Uterus (tissue), 4 donors: Measurements from ENCODE around the gene MVP. TPM values are rescaled to one million over a fixed set of nuclear protein-coding genes. Genes with fewer than 3 reads are reported as not detected.

ENCODE experiments used
- DNase-seq, 2 donors: peaks; one replicate each; pipeline ENCODE4 v3.0.0-alpha.2; 2019 to 2020
- H3K27ac ChIP-seq, 2 donors: fragments of 200-600 bp; sonication (generic); 1 replicate in 1 of 2; 2 replicates in 1 of 2; pipeline ENCODE4 v1.5.1; 2016 to 2018
- H3K27me3 ChIP-seq, 2 donors: fragments of 200-600 bp; sonication (generic); one replicate each; pipeline ENCODE4 v1.5.1; 2018 to 2019; ENCODE audit warnings: control low read depth in 1 of 2
- H3K36me3 ChIP-seq, 2 donors: fragments of 200-600 bp; sonication (generic); one replicate each; pipeline ENCODE4 v1.5.1; 2019; ENCODE audit warnings: control low read depth in 1 of 2
- H3K4me1 ChIP-seq, 2 donors: fragments of 200-600 bp; sonication (generic); one replicate each; pipeline ENCODE4 v1.5.1; 2018 to 2019; ENCODE audit warnings: control low read depth in 1 of 2
- H3K4me3 ChIP-seq, 2 donors: fragments of 200-600 bp; sonication (generic); 1 replicate in 1 of 2; 2 replicates in 1 of 2; pipeline ENCODE4 v1.5.1; 2018 to 2019; ENCODE audit warnings: mild to moderate bottlenecking in 1 of 2
- H3K9me3 ChIP-seq, 2 donors: fragments of 200-600 bp; sonication (generic); one replicate each; pipeline ENCODE4 v1.5.1; 2019; ENCODE audit warnings: control low read depth in 1 of 2
- CTCF ChIP-seq, 4 experiments: fragments of 200-600 bp in 2 of 4; fragments of 450-650 bp in 2 of 4; sonication (generic) in 2 of 4; IDR thresholded peaks; one replicate each; pipeline ENCODE4 v1.5.1; 2016 to 2019; ENCODE audit warnings: antibody characterized with exemption in 4 of 4, mild to moderate bottlenecking in 2 of 4, moderate library complexity in 1 of 4
- POLR2A ChIP-seq, 2 donors: fragments of 450-650 bp; IDR thresholded peaks; one replicate each; pipeline ENCODE4 v1.6.1; 2016; ENCODE audit warnings: antibody characterized with exemption in 2 of 2, mild to moderate bottlenecking in 1 of 2, moderate library complexity in 1 of 2
- intact Hi-C: fragments of 100-400 bp; cut with DNase I; formaldehyde crosslinking; loops from one replicate; pipeline ENCODE4 v1.15.1; 2023; ENCODE audit warnings: low total_unique reads
- total RNA-seq, 4 donors: library from RNA; depleted of rRNA in 3 of 4; stranded (reverse); fragments of >200 nt in 3 of 4; gene quantifications; one replicate each; pipeline versions ENCODE4 v1.1.0 to v1.2.4, GENCODE V29; 2014 to 2023
- donor health status: DM: yes; HTN: yes; CAD: no.

MVP gene
- total RNA-seq, 4 donors from 2014 or later = 38.4 to 132 (median 67.4) TPM

DNA sequence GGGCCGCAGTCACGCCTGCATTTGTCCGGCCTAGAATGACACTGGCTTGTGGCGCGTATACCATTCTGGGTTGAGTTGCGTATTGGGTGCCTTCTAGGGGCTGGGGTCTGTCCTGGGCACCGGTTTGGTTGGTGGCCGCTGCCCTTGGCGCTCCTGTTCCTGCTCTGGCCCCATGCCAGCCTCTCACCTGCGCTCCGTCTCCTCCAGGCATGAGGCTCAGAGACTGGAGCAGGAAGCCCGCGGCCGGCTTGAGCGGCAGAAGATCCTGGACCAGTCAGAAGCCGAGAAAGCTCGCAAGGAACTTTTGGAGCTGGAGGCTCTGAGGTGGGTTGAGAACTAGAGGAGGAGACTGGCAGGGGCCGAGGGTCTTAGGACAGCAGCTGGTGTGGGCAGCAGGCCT lies 25.4 kb downstream of the MVP start:
- TF ChIP-seq POLR2A (IDR thresholded peaks at IDR 0.05) (no peak), CTCF (IDR thresholded peaks at IDR 0.05) (no peak)
- Histone ChIP-seq H3K36me3 (no peaks in the 10 kb centered on the region), H3K4me3 (no peak overlapping the region), H3K4me1 (no peaks in the 10 kb centered on the region), H3K27me3 (no peaks in the 10 kb centered on the region), H3K27ac (peak overlapping the region; percentile 55 to 65), H3K9me3 (no peaks in the 10 kb centered on the region)
- intact Hi-C loops = no loop called here
- DNase-seq = no peak

DNA sequence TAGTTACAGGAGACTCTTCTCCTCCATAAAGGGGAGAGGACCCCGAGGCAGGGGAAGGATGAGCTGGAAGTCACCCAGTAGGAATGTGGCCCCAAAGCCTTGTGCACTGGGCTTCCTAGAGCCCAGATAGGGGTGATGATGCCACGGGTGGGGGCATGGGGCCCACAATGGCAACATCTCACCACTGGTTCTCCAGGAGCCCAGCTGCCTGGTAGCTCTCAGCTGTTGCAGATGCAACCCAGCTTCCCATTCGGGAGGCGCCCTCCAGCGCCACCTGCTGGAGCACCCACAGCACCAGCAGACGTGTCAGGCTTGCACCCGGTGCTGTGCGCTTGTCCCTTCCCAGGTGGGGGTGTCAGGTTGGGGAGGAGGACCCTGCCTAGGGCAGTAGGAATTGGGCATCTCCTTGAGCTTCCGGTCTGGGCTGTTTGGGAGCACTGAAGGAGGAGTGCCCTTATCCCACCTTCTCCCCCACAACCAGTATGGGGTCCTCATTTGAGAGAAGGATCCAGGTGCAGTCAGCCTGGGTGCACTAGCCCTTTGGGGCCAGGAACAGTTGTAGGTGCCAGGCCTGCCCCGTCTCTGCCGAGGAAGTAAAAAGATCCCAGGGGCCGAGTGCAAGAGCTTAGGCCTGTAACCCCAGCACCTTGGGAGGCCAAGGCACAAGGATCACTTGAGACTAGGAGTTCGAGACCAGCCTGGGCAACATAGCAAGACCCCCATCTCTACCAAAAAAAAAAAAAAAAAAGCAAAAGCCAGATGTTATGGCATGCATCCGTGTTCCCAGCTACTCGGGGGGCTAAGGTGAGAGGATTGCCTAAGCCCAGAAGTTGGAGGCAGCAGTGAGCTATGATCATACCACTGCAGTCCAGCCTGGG lies 28.4 kb downstream of the MVP start:
- Histone ChIP-seq H3K36me3 (no peaks in the 10 kb centered on the region), H3K27ac (peak overlapping the region; percentile 27 to 60), H3K4me1 (no peaks in the 10 kb centered on the region), H3K9me3 (no peaks in the 10 kb centered on the region), H3K4me3 (no peak overlapping the region), H3K27me3 (no peaks in the 10 kb centered on the region)
- intact Hi-C loops = no loop called here
- peak; percentile 72 to 83 (median 80) for TF ChIP-seq CTCF (IDR thresholded peaks at IDR 0.05)
- TF ChIP-seq POLR2A (IDR thresholded peaks at IDR 0.05) = no peak
- peak; percentile 70 to 72 for DNase-seq

DNA sequence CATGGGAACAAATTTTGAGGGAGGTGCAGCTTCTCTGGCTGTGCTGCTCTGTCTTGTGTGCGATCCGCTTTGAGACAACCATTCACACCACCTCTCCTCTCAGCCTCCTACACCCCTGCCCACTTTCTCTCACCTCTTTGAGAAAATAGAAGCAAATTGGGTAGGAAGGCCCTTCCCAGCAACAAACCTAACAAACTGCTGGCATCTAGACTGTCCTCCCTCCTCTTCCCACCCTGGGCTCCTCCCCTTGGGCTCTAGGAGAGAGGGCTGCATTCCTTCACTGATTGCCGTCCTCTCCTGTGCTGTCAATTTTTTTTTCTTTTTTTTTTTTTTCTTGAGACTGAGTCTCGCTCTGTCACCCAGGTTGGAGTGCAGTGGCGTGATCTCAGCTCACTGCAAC lies 29.2 kb downstream of the MVP start:
- DNase-seq = no peak
- no peaks in the 10 kb centered on the region for H3K36me3 ChIP-seq
- H3K9me3 ChIP-seq = no peaks in the 10 kb centered on the region
- H3K4me1 ChIP-seq = no peaks in the 10 kb centered on the region
- intact Hi-C loops = no loop called here
- H3K4me3 ChIP-seq = no peak overlapping the region
- peak overlapping the region; percentile 27 to 60 for H3K27ac ChIP-seq
- no peaks in the 10 kb centered on the region for H3K27me3 ChIP-seq
- TF ChIP-seq CTCF (IDR thresholded peaks at IDR 0.05) (no peak), POLR2A (IDR thresholded peaks at IDR 0.05) (no peak)

DNA sequence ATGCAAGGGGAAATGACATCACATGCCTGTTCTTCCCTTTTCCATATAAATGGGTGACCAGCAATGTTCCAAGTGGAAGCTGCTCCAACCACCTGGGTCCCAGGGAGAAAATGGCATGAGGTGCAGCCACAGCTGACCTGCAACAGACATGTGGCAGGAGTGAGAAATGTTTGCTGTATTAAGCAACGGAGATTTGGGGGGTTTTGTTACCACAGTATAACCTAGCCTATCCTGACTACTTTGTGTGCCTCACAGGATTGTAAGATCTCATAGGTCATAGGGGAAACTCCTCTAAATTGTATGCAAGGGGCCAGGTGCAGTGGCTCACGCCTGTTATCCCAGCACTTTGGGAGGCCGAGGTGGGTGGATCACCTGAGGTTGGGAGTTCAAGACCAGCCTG lies 30.7 kb downstream of the MVP start:
- Histone ChIP-seq H3K4me3 (no peak overlapping the region), H3K36me3 (no peaks in the 10 kb centered on the region), H3K9me3 (no peaks in the 10 kb centered on the region), H3K27me3 (no peaks in the 10 kb centered on the region), H3K4me1 (no peaks in the 10 kb centered on the region), H3K27ac (no peak overlapping the region)
- TF ChIP-seq CTCF (IDR thresholded peaks at IDR 0.05) (no peak), POLR2A (IDR thresholded peaks at IDR 0.05) (no peak)
- intact Hi-C loops = no loop called here
- no peak for DNase-seq

GRCh38 chr16:29852654-29853053 lies 32.4 kb downstream of the MVP start:
- DNase-seq = no peak
- no peaks in the 10 kb centered on the region for H3K4me1 ChIP-seq
- H3K9me3 ChIP-seq = no peaks in the 10 kb centered on the region
- no peaks in the 10 kb centered on the region for H3K27me3 ChIP-seq
- H3K36me3 ChIP-seq = no peaks in the 10 kb centered on the region
- TF ChIP-seq POLR2A (IDR thresholded peaks at IDR 0.05) (no peak), CTCF (IDR thresholded peaks at IDR 0.05) (no peak)
- intact Hi-C loops = no loop called here
- peak overlapping the region in 1 of 2 donors; percentile 17 for H3K27ac ChIP-seq
- no peak overlapping the region for H3K4me3 ChIP-seq
